H1 (cell line): ENCODE data around the gene FAM151A. TPM values are rescaled to one million over a fixed set of nuclear protein-coding genes. Genes with fewer than 3 reads are reported as not detected.
A peak's percentile ranks its signal among the peaks of the same experiment; 100 is the strongest.

Source experiments
- CTCF ChIA-PET: fragments of 300-600 bp; sonication (Branson Sonifier 250); formaldehyde crosslinking; loops from one replicate; lab custom pipeline; 2021; ENCODE audit not compliant: partially characterized antibody; lab: Charles Lee
- POLR2A ChIA-PET: fragments of 300-600 bp; sonication (Branson Sonifier 250); formaldehyde crosslinking; loops from one replicate; lab custom pipeline; 2021; ENCODE audit warnings: inconsistent platforms; ENCODE audit not compliant: partially characterized antibody; lab: Charles Lee
- DNase-seq, 2 experiments: peaks; one replicate each; pipeline versions ENCODE4 v3.0.0 to v3.0.0-alpha.2; 2010 to 2022; ENCODE audit warnings: low spot score in 2 of 2, low read depth in 1 of 2, mixed read lengths in 1 of 2
- FAIRE-seq: peaks from 2 replicates; lab custom pipeline; 2011; peaks lifted over from hg19 to GRCh38; lab: Jason Lieb, UNC
- H2AFZ ChIP-seq: 2 replicates; pipeline ENCODE4 v1.8.1; 2012; ENCODE audit warnings: low read length, inconsistent platforms
- H2AK5ac ChIP-seq: 2 replicates; pipeline ENCODE4 v1.6.1; 2013; ENCODE audit warnings: low read depth, low read length
- H2BK120ac ChIP-seq: replicated peaks from 2 replicates; pipeline ENCODE3; 2013; ENCODE audit warnings: low read depth, low read length, inconsistent platforms
- H2BK12ac ChIP-seq: 2 replicates; pipeline ENCODE4 v1.6.1; 2013; ENCODE audit warnings: low read depth, low read length
- H2BK15ac ChIP-seq: 2 replicates; pipeline ENCODE4 v1.6.1; 2013; ENCODE audit warnings: low read length
- H2BK20ac ChIP-seq: 2 replicates; pipeline ENCODE4 v1.6.1; 2013; ENCODE audit warnings: low read length
- H2BK5ac ChIP-seq: 2 replicates; pipeline ENCODE4 v1.6.1; 2013; ENCODE audit warnings: low read depth, low read length
- H3K14ac ChIP-seq: 2 replicates; pipeline ENCODE4 v1.6.1; 2013; ENCODE audit warnings: inconsistent platforms; ENCODE audit not compliant: insufficient read length
- H3K18ac ChIP-seq: 2 replicates; pipeline ENCODE4 v1.6.1; 2013; ENCODE audit warnings: low read length; ENCODE audit errors: extremely low read depth
- H3K23ac ChIP-seq: 2 replicates; pipeline ENCODE4 v1.6.1; 2013; ENCODE audit warnings: inconsistent platforms; ENCODE audit not compliant: insufficient read length
- H3K23me2 ChIP-seq: 2 replicates; pipeline ENCODE4 v1.6.1; 2013; ENCODE audit warnings: low read depth, low read length
- H3K27ac ChIP-seq: 2 replicates; pipeline ENCODE4 v1.6.1; 2011; ENCODE audit warnings: low read depth, low read length, inconsistent platforms
- H3K27me3 ChIP-seq, 4 experiments: replicated peaks in 1 of 4; 1 replicate in 1 of 4; 2 replicates in 3 of 4; pipeline versions ENCODE4 v1.6.1 to v1.8.1; 2011 to 2013; ENCODE audit warnings: low read length in 3 of 4, mild to moderate bottlenecking in 3 of 4, inconsistent platforms in 2 of 4, mixed read lengths in 2 of 4, moderate library complexity in 1 of 4; ENCODE audit not compliant: control insufficient read depth in 3 of 4, insufficient read depth in 3 of 4; ENCODE audit errors: extremely low read depth in 1 of 4
- H3K36me3 ChIP-seq, 4 experiments: 2 replicates each; pipeline versions ENCODE4 v1.6.1 to v1.8.1; 2011 to 2013; ENCODE audit warnings: mild to moderate bottlenecking in 4 of 4, low read length in 3 of 4, moderate library complexity in 2 of 4, control low read depth in 1 of 4, inconsistent platforms in 1 of 4; ENCODE audit not compliant: insufficient read depth in 4 of 4, control insufficient read depth in 2 of 4
- H3K4ac ChIP-seq: replicated peaks from 2 replicates; pipeline ENCODE3; 2013; ENCODE audit warnings: low read length, low read depth, mixed read lengths, inconsistent platforms; ENCODE audit not compliant: insufficient read length
- H3K4me1 ChIP-seq, 4 experiments: replicated peaks in 1 of 4; 1 replicate in 1 of 4; 2 replicates in 3 of 4; pipeline versions ENCODE4 v1.6.1 to v1.8.1; 2011 to 2013; ENCODE audit warnings: low read length in 3 of 4, inconsistent platforms in 2 of 4, mixed read lengths in 1 of 4; ENCODE audit not compliant: insufficient read depth in 4 of 4, control insufficient read depth in 3 of 4
- H3K4me2 ChIP-seq, 2 experiments: 2 replicates each; pipeline versions ENCODE4 v1.6.1 to v1.8.1; 2011 to 2013; ENCODE audit warnings: low read depth in 2 of 2, low read length in 2 of 2, control low read depth in 1 of 2, inconsistent platforms in 1 of 2, mild to moderate bottlenecking in 1 of 2; ENCODE audit not compliant: insufficient read depth in 1 of 2
- H3K4me3 ChIP-seq, 4 experiments: fragments of 200-600, 300-600 bp in 1 of 4; sonication (generic), shearing (Covaris generic), sonication (Bioruptor Twin) in 1 of 4; 2 replicates each; pipeline versions ENCODE4 v1.5.1 to v1.8.1; 2011 to 2016; ENCODE audit warnings: low read length in 4 of 4, low read depth in 3 of 4, control low read depth in 2 of 4, inconsistent platforms in 2 of 4, mild to moderate bottlenecking in 2 of 4, mixed read lengths in 1 of 4, moderate library complexity in 1 of 4; ENCODE audit not compliant: insufficient read depth in 2 of 4; ENCODE audit errors: extremely low read depth in 1 of 4
- H3K56ac ChIP-seq: replicated peaks from 2 replicates; pipeline ENCODE3; 2013; ENCODE audit warnings: low read depth, mild to moderate bottlenecking, mixed read lengths, low read length, inconsistent platforms; ENCODE audit not compliant: insufficient read length
- H3K79me1 ChIP-seq: 2 replicates; pipeline ENCODE4 v1.6.1; 2013; ENCODE audit warnings: low read depth, low read length, control low read depth
- H3K79me2 ChIP-seq, 2 experiments: 2 replicates each; pipeline versions ENCODE4 v1.6.1 to v1.8.1; 2012 to 2013; ENCODE audit warnings: low read length in 2 of 2, mild to moderate bottlenecking in 2 of 2, inconsistent platforms in 1 of 2; ENCODE audit not compliant: insufficient read depth in 2 of 2, control insufficient read depth in 1 of 2
- H3K9ac ChIP-seq, 4 experiments: replicated peaks in 1 of 4; 1 replicate in 1 of 4; 2 replicates in 3 of 4; pipeline versions ENCODE4 v1.6.1 to v1.8.1; 2011 to 2013; ENCODE audit warnings: low read depth in 3 of 4, low read length in 3 of 4, control low read depth in 2 of 4, mild to moderate bottlenecking in 2 of 4, moderate library complexity in 2 of 4, inconsistent platforms in 1 of 4; ENCODE audit errors: extremely low read depth in 1 of 4
- H3K9me3 ChIP-seq, 2 experiments: 2 replicates each; pipeline versions ENCODE4 v1.6.1 to v1.8.1; 2012 to 2013; ENCODE audit warnings: mild to moderate bottlenecking in 2 of 2, moderate library complexity in 2 of 2, control low read depth in 1 of 2, inconsistent platforms in 1 of 2, low read depth in 1 of 2, low read length in 1 of 2, mixed read lengths in 1 of 2; ENCODE audit not compliant: insufficient read depth in 2 of 2
- H4K20me1 ChIP-seq, 2 experiments: replicated peaks in 1 of 2; 2 replicates each; pipeline versions ENCODE3 to v1.8.1; 2011 to 2013; ENCODE audit warnings: inconsistent platforms in 2 of 2, low read length in 2 of 2, mild to moderate bottlenecking in 1 of 2; ENCODE audit not compliant: insufficient read depth in 2 of 2, control insufficient read depth in 1 of 2
- H4K5ac ChIP-seq: 2 replicates; pipeline ENCODE4 v1.6.1; 2013; ENCODE audit warnings: low read length, low read depth, mixed read lengths, inconsistent platforms; ENCODE audit not compliant: insufficient read length
- H4K8ac ChIP-seq: 2 replicates; pipeline ENCODE4 v1.8.0; 2013; ENCODE audit warnings: mild to moderate bottlenecking, moderate library complexity, low read length, inconsistent platforms; ENCODE audit not compliant: insufficient read depth; ENCODE audit errors: extremely low read depth
- H4K91ac ChIP-seq: replicated peaks from 2 replicates; pipeline ENCODE3; 2013; ENCODE audit warnings: low read length, mixed read lengths, inconsistent platforms; ENCODE audit not compliant: insufficient read length
- ASH2L ChIP-seq: fragments of 200-600, 300-600 bp; sonication (generic); IDR thresholded peaks from one replicate; pipeline ENCODE4 v1.7.1; 2017; ENCODE audit warnings: low read length
- SP4 ChIP-seq: IDR thresholded peaks from 2 replicates; pipeline ENCODE4 v1.6.1; 2012; ENCODE audit warnings: low read length, inconsistent platforms
- TCF12 ChIP-seq: IDR thresholded peaks from 2 replicates; pipeline ENCODE4 v1.6.1; 2011; ENCODE audit warnings: low read depth, mild to moderate bottlenecking, low read length
- WGBS, 2 experiments: shearing (Covaris generic) in 1 of 2; methylation state at CpG; one replicate each; pipeline versions ENCODE4 v1.1.6 to v1.1.7; 2013 to 2015; ENCODE audit warnings: low lambda C conversion rate in 2 of 2, mixed read lengths in 2 of 2, inconsistent platforms in 1 of 2, low coverage in 1 of 2, missing lambda C conversion rate in 1 of 2; ENCODE audit not compliant: insufficient replicate concordance in 2 of 2, insufficient coverage in 1 of 2, insufficient read length in 1 of 2; ENCODE audit errors: extremely low coverage in 1 of 2, missing lambda C conversion rate in 1 of 2; 5-methylcytosine and 5-hydroxymethylcytosine counted together
- polyA plus RNA-seq, 7 experiments: library from polyadenylated mRNA; depleted of rRNA in 3 of 7; stranded (reverse) in 5 of 7; unstranded in 2 of 7; fragments of >200 nt in 5 of 7; fragments of 200-250 nt in 2 of 7; gene quantifications; 1 replicate in 5 of 7; 2 replicates in 1 of 7; 4 replicates in 1 of 7; pipeline versions ENCODE4 v1.2.1 to v1.2.3, GENCODE V29; 2011 to 2013; ENCODE audit warnings: missing spikeins in 2 of 7, mixed read lengths in 2 of 7
- total RNA-seq: library from RNA; stranded (reverse); fragmentation: NEBNext Ultra II Directional; extraction: Animal tissue kit (Norgen Biotek cat#: 25700); gene quantifications from 2 replicates; pipeline ENCODE4 v1.2.1, GENCODE V29; 2021
- TF ChIP-seq, protein P1 (sequence below): IDR thresholded peaks from 2 replicates; pipeline ENCODE4 v1.6.1; 2011; ENCODE audit warnings: low read length, improper control_type of control experiment
- TF ChIP-seq, protein P2 (sequence below): IDR thresholded peaks from 2 replicates; pipeline ENCODE4 v1.6.1; 2012; ENCODE audit warnings: low read length, inconsistent platforms

The FAM151A gene
- total and polyA plus RNA-seq, 2 of the 8 experiments (the other 6 are each of a cell fraction or from before 2014, with no cell fraction given): not detected

DNA sequence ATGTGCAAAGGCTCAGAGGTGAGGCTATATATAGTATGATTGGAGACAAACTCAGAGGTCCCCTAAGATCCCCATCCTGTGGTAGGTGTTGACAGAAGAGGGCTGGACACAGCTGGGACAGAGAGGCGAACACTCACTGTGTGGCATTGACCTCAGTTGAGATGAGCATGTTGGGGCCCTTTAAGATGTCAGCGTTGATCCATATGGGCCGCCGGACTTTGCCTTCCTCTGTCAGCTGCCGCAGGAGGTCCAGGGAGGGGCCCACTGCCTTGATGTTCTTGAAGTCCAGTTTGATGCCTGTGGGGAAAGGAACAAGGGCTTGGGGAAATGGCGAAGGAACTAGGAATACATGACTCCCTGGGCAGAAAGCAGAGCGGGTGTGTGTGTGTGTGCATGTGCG, 8.8 kb downstream of the FAM151A start:
- Histone ChIP-seq H2BK5ac (no peak overlapping the region), H3K23me2 (0 out of 2 replicates have a peak, but pooled peaks cover 3% of the 10 kb centered on the region), H3K56ac (no peak overlapping the region), H3K23ac (no peak overlapping the region), H2BK12ac (no peak overlapping the region), H4K8ac (no peak overlapping the region), H4K20me1 (no peaks in the 10 kb centered on the region), H3K4ac (no peak overlapping the region), H4K91ac (no peak overlapping the region), H3K9ac (no peak overlapping the region), H2BK120ac (no peak overlapping the region), H3K36me3 (no peaks in the 10 kb centered on the region), H2BK20ac (no peak overlapping the region), H3K4me2 (no peak overlapping the region), H3K27ac (no peak overlapping the region), H3K4me3 (no peak overlapping the region), H3K79me2 (no peaks in the 10 kb centered on the region), H3K79me1 (no peaks in the 10 kb centered on the region), H3K4me1 (peaks cover 5 to 14% (median 10%) of the 10 kb centered on the region in 4 experiments), H4K5ac (no peak overlapping the region), H2BK15ac (0 out of 2 replicates have a peak overlapping the region, but pooled peaks have one; percentile 29), H3K14ac (no peak overlapping the region), H3K18ac (no peak overlapping the region), H2AK5ac (no peak overlapping the region), H3K9me3 (no peaks in the 10 kb centered on the region), H2AFZ (no peak overlapping the region), H3K27me3 (no peaks in the 10 kb centered on the region; a peak in 1 of 7 replicates)
- TF ChIP-seq TCF12 (no peak), ASH2L (no peak), SP4 (no peak)
- TF ChIP-seq, protein P1, sequence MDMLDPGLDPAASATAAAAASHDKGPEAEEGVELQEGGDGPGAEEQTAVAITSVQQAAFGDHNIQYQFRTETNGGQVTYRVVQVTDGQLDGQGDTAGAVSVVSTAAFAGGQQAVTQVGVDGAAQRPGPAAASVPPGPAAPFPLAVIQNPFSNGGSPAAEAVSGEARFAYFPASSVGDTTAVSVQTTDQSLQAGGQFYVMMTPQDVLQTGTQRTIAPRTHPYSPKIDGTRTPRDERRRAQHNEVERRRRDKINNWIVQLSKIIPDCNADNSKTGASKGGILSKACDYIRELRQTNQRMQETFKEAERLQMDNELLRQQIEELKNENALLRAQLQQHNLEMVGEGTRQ: no peak
- TF ChIP-seq, protein P2, sequence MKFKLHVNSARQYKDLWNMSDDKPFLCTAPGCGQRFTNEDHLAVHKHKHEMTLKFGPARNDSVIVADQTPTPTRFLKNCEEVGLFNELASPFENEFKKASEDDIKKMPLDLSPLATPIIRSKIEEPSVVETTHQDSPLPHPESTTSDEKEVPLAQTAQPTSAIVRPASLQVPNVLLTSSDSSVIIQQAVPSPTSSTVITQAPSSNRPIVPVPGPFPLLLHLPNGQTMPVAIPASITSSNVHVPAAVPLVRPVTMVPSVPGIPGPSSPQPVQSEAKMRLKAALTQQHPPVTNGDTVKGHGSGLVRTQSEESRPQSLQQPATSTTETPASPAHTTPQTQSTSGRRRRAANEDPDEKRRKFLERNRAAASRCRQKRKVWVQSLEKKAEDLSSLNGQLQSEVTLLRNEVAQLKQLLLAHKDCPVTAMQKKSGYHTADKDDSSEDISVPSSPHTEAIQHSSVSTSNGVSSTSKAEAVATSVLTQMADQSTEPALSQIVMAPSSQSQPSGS: no peak
- no peak for FAIRE-seq
- POLR2A ChIA-PET: no interaction called here
- no peak for DNase-seq
- 81% methylated on average over 8 of the region's 8 CpGs; no CpG with 5 or more reads in 1 of the 2 experiments for WGBS, 2 experiments
- CTCF ChIA-PET: interaction anchor here (0.6 kb wide), 1 partner anchor 21 kb away, joined by 3 read pairs; no protein-coding TSS in a partner anchor
